Keratinocyte (primary cell): ENCODE data around the gene PCNT. TPM values are rescaled to one million over a fixed set of nuclear protein-coding genes. Genes with fewer than 3 reads are reported as not detected.
A peak's percentile ranks its signal among the peaks of the same experiment; 100 is the strongest.

Experiments
- DNase-seq: peaks from one replicate; pipeline ENCODE4 v3.0.0-alpha.2; 2011; ENCODE audit warnings: low read depth, missing footprints, low spot score
- FAIRE-seq: peaks from 2 replicates; lab custom pipeline; 2011; peaks lifted over from hg19 to GRCh38; lab: Jason Lieb, UNC
- H2AFZ ChIP-seq: 2 replicates; pipeline ENCODE4 v1.6.0; 2012; ENCODE audit warnings: low read length, control low read depth, inconsistent platforms; ENCODE audit not compliant: control insufficient read depth
- H3K27ac ChIP-seq: 2 replicates; pipeline ENCODE4 v1.5.1; 2011; ENCODE audit warnings: low read length; ENCODE audit not compliant: control insufficient read depth, insufficient read depth
- H3K27me3 ChIP-seq: 3 replicates; pipeline ENCODE4 v1.6.0; 2011; ENCODE audit warnings: low read length; ENCODE audit not compliant: control insufficient read depth, insufficient read depth; ENCODE audit errors: extremely low read depth
- H3K36me3 ChIP-seq, 2 experiments: 2 replicates in 1 of 2; 3 replicates in 1 of 2; pipeline ENCODE4 v1.5.1; 2011; ENCODE audit warnings: low read length in 2 of 2, mild to moderate bottlenecking in 1 of 2; ENCODE audit not compliant: control insufficient read depth in 2 of 2, insufficient read depth in 2 of 2; ENCODE audit errors: extremely low read depth in 1 of 2
- H3K4me1 ChIP-seq: 3 replicates; pipeline ENCODE4 v1.5.1; 2011; ENCODE audit warnings: low read length; ENCODE audit not compliant: control insufficient read depth, insufficient read depth; ENCODE audit errors: extremely low read depth
- H3K4me2 ChIP-seq: 3 replicates; pipeline ENCODE4 v1.6.0; 2011; ENCODE audit warnings: low read depth, low read length; ENCODE audit not compliant: control insufficient read depth, insufficient read depth; ENCODE audit errors: extremely low read depth
- H3K4me3 ChIP-seq, 3 experiments: fragments of 200-600 bp in 1 of 3; sonication (generic) in 1 of 3; 2 replicates in 2 of 3; 3 replicates in 1 of 3; pipeline ENCODE4 v1.5.1; 2011 to 2016; ENCODE audit warnings: low read length in 3 of 3, mild to moderate bottlenecking in 3 of 3, control low read depth in 2 of 3, inconsistent platforms in 1 of 3, low read depth in 1 of 3, mixed read lengths in 1 of 3, mixed run types in 1 of 3, moderate library complexity in 1 of 3; ENCODE audit not compliant: control insufficient read depth in 2 of 3, insufficient read depth in 2 of 3; ENCODE audit errors: extremely low read depth in 1 of 3
- H3K79me2 ChIP-seq: 2 replicates; pipeline ENCODE4 v1.6.0; 2012; ENCODE audit warnings: low read length; ENCODE audit not compliant: control insufficient read depth, insufficient read depth
- H3K9ac ChIP-seq: 3 replicates; pipeline ENCODE4 v1.6.0; 2011; ENCODE audit warnings: low read length; ENCODE audit not compliant: control insufficient read depth, insufficient read depth; ENCODE audit errors: extremely low read depth
- H3K9me1 ChIP-seq: 3 replicates; pipeline ENCODE4 v1.6.0; 2011; ENCODE audit warnings: low read length; ENCODE audit not compliant: control insufficient read depth, insufficient read depth; ENCODE audit errors: extremely low read depth
- H3K9me3 ChIP-seq: 2 replicates; pipeline ENCODE4 v1.5.1; 2012; ENCODE audit warnings: low read depth, low read length; ENCODE audit not compliant: control insufficient read depth
- H4K20me1 ChIP-seq: 3 replicates; pipeline ENCODE4 v1.6.0; 2011; ENCODE audit warnings: low read length; ENCODE audit not compliant: control insufficient read depth, insufficient read depth; ENCODE audit errors: extremely low read depth
- EZH2 ChIP-seq: IDR thresholded peaks from one replicate; pipeline ENCODE4 v1.6.1; 2012; ENCODE audit warnings: inconsistent platforms, mild to moderate bottlenecking, low read length, moderate library complexity
- dilution Hi-C: fragments of 300-500 bp; cut with MboI; formaldehyde crosslinking; loops from one replicate; pipeline ENCODE4 v1.7.0; 2020; ENCODE audit warnings: low sequenced_read_pairs; ENCODE audit not compliant: extremely low pct_ligation_motif_present
- polyA plus RNA-seq, 5 experiments: library from polyadenylated mRNA; depleted of rRNA in 3 of 5; stranded (reverse) in 3 of 5; stranded (forward) in 1 of 5; unstranded in 1 of 5; fragments of >200 nt; gene quantifications; 1 replicate in 1 of 5; 2 replicates in 3 of 5; 3 replicates in 1 of 5; pipeline versions ENCODE4 v1.2.1 to v1.2.3, GENCODE V29; 2011 to 2012; ENCODE audit warnings: missing spikeins in 2 of 5, low read depth in 1 of 5, low replicate concordance in 1 of 5
- TF ChIP-seq, protein P1 (sequence below), 3 experiments: IDR thresholded peaks in 1 of 3; conservative IDR thresholded peaks in 1 of 3; optimal IDR thresholded peaks in 1 of 3; 2 replicates in 2 of 3; 3 replicates in 1 of 3; pipeline versions ENCODE3 to v1.5.1; 2011; ENCODE audit warnings: low read length in 3 of 3, mild to moderate bottlenecking in 3 of 3, moderate library complexity in 2 of 3, control low read depth in 1 of 3, inconsistent platforms in 1 of 3; ENCODE audit not compliant: insufficient read depth in 2 of 3; ENCODE audit errors: extremely low read depth in 1 of 3

PCNT gene
- polyA plus RNA-seq, 1 donor (not counting 4 experiments of a cell fraction or from before 2014, with no cell fraction given), result 9.8 TPM

GRCh38 chr21:46304955-46305354 is 19.0 kb upstream of the PCNT start:
- Histone ChIP-seq H3K27me3 (no peaks in the 10 kb centered on the region), H3K9me1 (no peaks in the 10 kb centered on the region), H3K4me2 (no peak overlapping the region), H3K9me3 (no peaks in the 10 kb centered on the region), H3K4me1 (no peaks in the 10 kb centered on the region), H2AFZ (no peak overlapping the region), H3K36me3 (peaks cover 0 to 4% of the 10 kb centered on the region in 2 experiments), H3K9ac (no peak overlapping the region), H3K79me2 (no peaks in the 10 kb centered on the region), H3K4me3 (no peak overlapping the region), H3K27ac (no peak overlapping the region), H4K20me1 (no peaks in the 10 kb centered on the region)
- DNase-seq, result no peak
- dilution Hi-C loops, result no loop called here
- TF ChIP-seq, protein P1, sequence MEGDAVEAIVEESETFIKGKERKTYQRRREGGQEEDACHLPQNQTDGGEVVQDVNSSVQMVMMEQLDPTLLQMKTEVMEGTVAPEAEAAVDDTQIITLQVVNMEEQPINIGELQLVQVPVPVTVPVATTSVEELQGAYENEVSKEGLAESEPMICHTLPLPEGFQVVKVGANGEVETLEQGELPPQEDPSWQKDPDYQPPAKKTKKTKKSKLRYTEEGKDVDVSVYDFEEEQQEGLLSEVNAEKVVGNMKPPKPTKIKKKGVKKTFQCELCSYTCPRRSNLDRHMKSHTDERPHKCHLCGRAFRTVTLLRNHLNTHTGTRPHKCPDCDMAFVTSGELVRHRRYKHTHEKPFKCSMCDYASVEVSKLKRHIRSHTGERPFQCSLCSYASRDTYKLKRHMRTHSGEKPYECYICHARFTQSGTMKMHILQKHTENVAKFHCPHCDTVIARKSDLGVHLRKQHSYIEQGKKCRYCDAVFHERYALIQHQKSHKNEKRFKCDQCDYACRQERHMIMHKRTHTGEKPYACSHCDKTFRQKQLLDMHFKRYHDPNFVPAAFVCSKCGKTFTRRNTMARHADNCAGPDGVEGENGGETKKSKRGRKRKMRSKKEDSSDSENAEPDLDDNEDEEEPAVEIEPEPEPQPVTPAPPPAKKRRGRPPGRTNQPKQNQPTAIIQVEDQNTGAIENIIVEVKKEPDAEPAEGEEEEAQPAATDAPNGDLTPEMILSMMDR (optimal IDR thresholded peaks at IDR 0.05 in 1 of 3, IDR thresholded peaks at IDR 0.05 in 1 of 3, conservative IDR thresholded peaks at IDR 0.05 in 1 of 3; ENCODE audit: extremely low read depth in 1 of 3, insufficient read depth in 2 of 3, low read length in 3 of 3), result no peak
- no peak for TF ChIP-seq EZH2
- FAIRE-seq, result no peak

GRCh38 chr21:46307625-46308024 is 16.3 kb upstream of the PCNT start:
- H4K20me1 ChIP-seq, result no peaks in the 10 kb centered on the region
- no peaks in the 10 kb centered on the region for H3K4me1 ChIP-seq
- dilution Hi-C loops, result no loop called here
- peaks cover 0 to 4% of the 10 kb centered on the region in 2 experiments for H3K36me3 ChIP-seq
- FAIRE-seq (peak; percentile 43), DNase-seq (no peak)
- no peaks in the 10 kb centered on the region for H3K79me2 ChIP-seq
- H3K4me2 ChIP-seq, result no peak overlapping the region
- no peak overlapping the region for H2AFZ ChIP-seq
- H3K9me3 ChIP-seq, result no peaks in the 10 kb centered on the region
- H3K27me3 ChIP-seq, result no peaks in the 10 kb centered on the region
- no peak overlapping the region for H3K27ac ChIP-seq
- H3K4me3 ChIP-seq, result no peak overlapping the region
- no peak overlapping the region for H3K9ac ChIP-seq
- no peak for TF ChIP-seq EZH2
- TF ChIP-seq, protein P1 (optimal IDR thresholded peaks at IDR 0.05 in 1 of 3, IDR thresholded peaks at IDR 0.05 in 1 of 3, conservative IDR thresholded peaks at IDR 0.05 in 1 of 3; ENCODE audit: extremely low read depth in 1 of 3, insufficient read depth in 2 of 3, low read length in 3 of 3), result no peak
- no peaks in the 10 kb centered on the region for H3K9me1 ChIP-seq
